ENCODE results near the gene CACNA1C.

Gene CACNA1C

GRCh38 chr12:2299206-2299605 lies 246.4 kb downstream of the CACNA1C start:
- DNase-seq (ENCODE audit: low spot score), result no peak
- in situ Hi-C loops (cut with MboI; ENCODE audit: low sequenced_read_pairs, unreplicated experiment), result no loop called here
- TF ChIP-seq, protein P1, sequence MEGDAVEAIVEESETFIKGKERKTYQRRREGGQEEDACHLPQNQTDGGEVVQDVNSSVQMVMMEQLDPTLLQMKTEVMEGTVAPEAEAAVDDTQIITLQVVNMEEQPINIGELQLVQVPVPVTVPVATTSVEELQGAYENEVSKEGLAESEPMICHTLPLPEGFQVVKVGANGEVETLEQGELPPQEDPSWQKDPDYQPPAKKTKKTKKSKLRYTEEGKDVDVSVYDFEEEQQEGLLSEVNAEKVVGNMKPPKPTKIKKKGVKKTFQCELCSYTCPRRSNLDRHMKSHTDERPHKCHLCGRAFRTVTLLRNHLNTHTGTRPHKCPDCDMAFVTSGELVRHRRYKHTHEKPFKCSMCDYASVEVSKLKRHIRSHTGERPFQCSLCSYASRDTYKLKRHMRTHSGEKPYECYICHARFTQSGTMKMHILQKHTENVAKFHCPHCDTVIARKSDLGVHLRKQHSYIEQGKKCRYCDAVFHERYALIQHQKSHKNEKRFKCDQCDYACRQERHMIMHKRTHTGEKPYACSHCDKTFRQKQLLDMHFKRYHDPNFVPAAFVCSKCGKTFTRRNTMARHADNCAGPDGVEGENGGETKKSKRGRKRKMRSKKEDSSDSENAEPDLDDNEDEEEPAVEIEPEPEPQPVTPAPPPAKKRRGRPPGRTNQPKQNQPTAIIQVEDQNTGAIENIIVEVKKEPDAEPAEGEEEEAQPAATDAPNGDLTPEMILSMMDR (IDR thresholded peaks at IDR 0.05; ENCODE audit: borderline replicate concordance, control extremely low read depth, extremely low read depth, insufficient read depth, missing control alignments), result no peak

DNA sequence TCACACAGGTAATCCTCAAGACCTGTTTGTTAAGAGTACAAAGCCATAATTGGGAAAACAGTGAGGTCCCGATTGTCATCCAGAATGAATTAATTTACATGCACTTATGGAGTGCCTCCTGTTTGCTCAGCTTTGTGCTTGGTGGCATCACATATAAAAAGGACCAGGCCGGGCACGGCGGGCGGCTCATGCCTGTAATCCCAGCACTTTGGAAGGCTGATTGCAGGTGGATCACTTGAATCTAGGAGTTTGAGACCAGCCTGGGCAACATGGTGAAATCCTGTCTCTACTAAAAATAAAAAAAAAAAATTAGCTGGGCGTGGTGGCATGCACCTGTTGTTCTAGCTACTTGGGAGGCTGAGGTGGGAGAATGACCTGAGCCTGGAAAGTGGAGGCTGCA lies 247.4 kb downstream of the CACNA1C start:
- TF ChIP-seq, protein P1 (IDR thresholded peaks at IDR 0.05; ENCODE audit: borderline replicate concordance, control extremely low read depth, extremely low read depth, insufficient read depth, missing control alignments), result no peak
- no peak for DNase-seq (ENCODE audit: low spot score)
- in situ Hi-C loops (cut with MboI; ENCODE audit: low sequenced_read_pairs, unreplicated experiment), result no loop called here

DNA sequence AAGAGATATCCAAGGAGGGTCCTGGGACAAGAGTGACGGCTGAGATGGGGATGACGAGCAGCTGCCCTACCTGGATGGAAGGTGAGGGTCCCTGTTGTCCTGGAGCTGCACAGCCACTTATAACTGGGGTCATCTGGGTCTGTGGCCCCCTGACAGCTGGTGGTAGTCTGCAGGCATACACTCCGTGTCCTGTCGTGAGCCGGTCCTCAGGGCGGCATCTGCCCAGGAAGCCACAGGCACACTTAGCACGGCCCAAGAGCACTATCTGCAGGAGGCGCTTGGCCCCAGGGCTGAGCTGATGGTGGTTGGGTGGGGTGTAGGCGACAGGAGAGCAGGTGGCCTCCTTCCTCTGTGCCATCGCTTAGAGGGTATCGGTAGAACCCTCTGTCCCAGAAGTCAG lies 248.1 kb downstream of the CACNA1C start:
- TF ChIP-seq, protein P1 (IDR thresholded peaks at IDR 0.05; ENCODE audit: borderline replicate concordance, control extremely low read depth, extremely low read depth, insufficient read depth, missing control alignments), result no peak
- in situ Hi-C loops (cut with MboI; ENCODE audit: low sequenced_read_pairs, unreplicated experiment), result no loop called here
- no peak for DNase-seq (ENCODE audit: low spot score)

DNA sequence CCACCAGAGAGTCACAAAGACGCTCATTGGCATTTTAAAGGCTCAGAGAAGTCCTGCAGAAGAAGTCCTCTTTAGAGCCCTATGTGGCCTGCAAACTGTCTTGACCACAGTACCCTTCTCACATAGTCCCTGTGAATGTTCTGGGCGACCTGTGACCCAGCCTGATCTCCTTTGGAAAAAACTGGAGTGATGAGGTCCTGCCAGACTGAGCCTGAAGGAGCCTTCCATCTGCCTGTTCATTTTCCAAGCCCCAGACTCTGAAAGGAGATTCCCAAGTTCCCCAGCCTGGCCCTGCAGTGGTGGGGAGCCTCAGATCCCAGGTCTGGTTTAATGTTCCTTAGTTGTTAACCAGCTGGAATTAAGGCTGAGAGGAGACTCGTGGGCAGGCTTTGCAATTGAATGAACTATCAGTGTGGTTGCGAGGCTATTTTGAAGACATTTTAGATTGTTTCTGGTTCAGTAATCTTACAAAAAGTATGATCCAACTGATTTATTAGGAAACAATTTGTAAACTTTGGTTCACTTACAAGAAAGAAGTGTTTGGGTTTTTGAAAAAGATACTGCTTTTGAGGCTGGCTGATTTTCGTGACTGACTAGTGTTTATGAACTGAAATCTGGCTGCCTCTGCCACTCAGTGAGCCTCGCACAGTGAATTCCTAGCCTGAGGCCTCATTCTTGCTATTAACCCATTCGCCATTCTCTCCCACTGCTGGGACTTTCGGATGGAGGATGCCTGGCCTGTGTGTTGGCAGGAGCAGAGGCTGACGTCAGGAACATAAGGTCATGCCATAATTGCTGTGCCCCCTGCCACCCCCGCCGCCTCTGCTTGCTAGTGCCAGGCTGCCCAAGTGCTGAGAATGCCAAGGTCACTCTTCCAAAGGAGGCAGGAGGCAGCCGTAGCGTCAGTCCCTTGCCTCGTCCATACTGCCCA lies 249.0 kb downstream of the CACNA1C start:
- no peak for DNase-seq (ENCODE audit: low spot score)
- TF ChIP-seq, protein P1 (IDR thresholded peaks at IDR 0.05; ENCODE audit: borderline replicate concordance, control extremely low read depth, extremely low read depth, insufficient read depth, missing control alignments), result no peak
- in situ Hi-C loops (cut with MboI; ENCODE audit: low sequenced_read_pairs, unreplicated experiment), result no loop called here

DNA sequence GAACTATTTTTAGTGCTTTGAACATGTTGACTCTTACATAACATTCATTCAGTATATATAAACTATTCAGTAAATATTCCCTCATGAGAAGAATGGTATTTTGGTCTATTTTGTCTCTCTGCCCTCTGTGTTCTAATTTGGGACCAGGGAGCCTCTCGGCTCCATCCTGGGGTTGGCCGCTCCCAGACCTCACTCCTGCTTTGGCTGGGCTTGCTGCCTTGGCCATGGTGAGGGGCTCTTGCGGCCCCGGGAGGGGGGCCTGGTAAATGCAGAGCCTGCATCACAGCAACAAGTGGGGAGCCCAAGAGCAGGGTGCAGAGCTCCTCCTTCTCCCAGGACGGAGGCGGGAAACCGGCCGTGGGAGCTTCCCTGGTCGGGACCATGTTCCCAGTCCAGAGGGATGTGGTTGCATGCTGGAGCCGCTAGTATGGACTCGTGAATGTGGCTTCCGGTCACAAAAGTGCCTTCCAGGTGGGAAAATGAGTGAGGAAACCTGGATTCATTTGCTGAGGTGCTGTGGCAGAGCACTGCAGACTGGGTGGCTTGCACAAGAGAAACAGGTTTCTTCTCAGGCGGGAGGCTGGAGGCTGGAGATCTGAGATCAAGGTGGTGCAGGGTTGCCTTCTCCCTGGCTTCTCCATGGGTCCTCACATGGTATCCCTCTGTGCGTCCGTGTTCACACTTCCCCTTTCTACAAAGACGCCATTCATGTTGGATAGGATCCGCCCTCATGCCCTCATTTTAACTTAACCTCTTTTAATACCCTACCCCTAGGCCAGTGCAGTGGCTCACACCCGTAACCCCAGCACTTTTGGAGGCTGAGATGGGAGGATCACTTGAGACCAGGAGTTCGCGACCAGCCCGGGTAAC lies 250.2 kb downstream of the CACNA1C start:
- TF ChIP-seq, protein P1 (IDR thresholded peaks at IDR 0.05; ENCODE audit: borderline replicate concordance, control extremely low read depth, extremely low read depth, insufficient read depth, missing control alignments), result no peak
- in situ Hi-C loops (cut with MboI; ENCODE audit: low sequenced_read_pairs, unreplicated experiment), result no loop called here
- DNase-seq (ENCODE audit: low spot score), result no peak

GRCh38 chr12:2304223-2304622 lies 251.4 kb downstream of the CACNA1C start:
- in situ Hi-C loops (cut with MboI; ENCODE audit: low sequenced_read_pairs, unreplicated experiment), result no loop called here
- no peak for DNase-seq (ENCODE audit: low spot score)
- TF ChIP-seq, protein P1 (IDR thresholded peaks at IDR 0.05; ENCODE audit: borderline replicate concordance, control extremely low read depth, extremely low read depth, insufficient read depth, missing control alignments), result no peak
